Mucosa of stomach (tissue), 1 donor: ENCODE data around the gene IKZF4.
"Not testable (repeated sequence)": the region's sequence is repeated elsewhere in the genome, so short reads cannot be mapped to it uniquely, and the experiment has no call there.

Source experiments
- H3K27me3 ChIP-seq: one replicate; pipeline ENCODE4 v1.7.0; 2013; ENCODE audit warnings: mild to moderate bottlenecking, low read length; ENCODE audit not compliant: control insufficient read depth, insufficient read depth
- H3K36me3 ChIP-seq: one replicate; pipeline ENCODE4 v1.7.0; 2013; ENCODE audit warnings: low read length; ENCODE audit not compliant: control insufficient read depth, insufficient read depth
- H3K4me1 ChIP-seq: one replicate; pipeline ENCODE4 v1.7.0; 2013; ENCODE audit warnings: mild to moderate bottlenecking, low read length; ENCODE audit not compliant: control insufficient read depth, insufficient read depth
- H3K4me3 ChIP-seq: one replicate; pipeline ENCODE4 v1.7.0; 2013; ENCODE audit warnings: low read length
- H3K9ac ChIP-seq: one replicate; pipeline ENCODE4 v1.7.0; 2013; ENCODE audit warnings: mild to moderate bottlenecking, low read length, moderate library complexity
- H3K9me3 ChIP-seq: one replicate; pipeline ENCODE4 v1.7.0; 2013; ENCODE audit warnings: mild to moderate bottlenecking, low read length, moderate library complexity; ENCODE audit not compliant: control insufficient read depth
- donor health status: Pancreatic carcinoma.

Gene IKZF4

DNA sequence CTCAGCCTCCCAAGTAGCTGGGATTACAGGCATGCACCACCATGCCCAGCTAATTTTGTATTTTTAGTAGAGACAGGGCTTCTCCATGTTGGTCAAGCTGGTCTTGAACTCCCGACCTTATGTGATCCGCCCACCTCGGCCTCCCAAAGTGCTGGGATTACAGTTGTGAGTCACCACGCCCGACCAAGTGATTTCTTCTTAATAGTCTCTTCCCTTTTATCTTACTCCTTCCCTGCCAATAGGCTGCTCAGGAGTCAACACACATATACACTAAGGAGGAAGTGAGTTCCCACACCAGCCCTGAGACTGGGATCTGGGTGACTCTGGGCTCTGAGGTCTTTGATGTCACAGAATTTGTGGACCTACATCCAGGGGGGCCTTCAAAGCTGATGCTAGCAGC, 17.5 kb upstream of the IKZF4 start:
- H3K4me3 ChIP-seq, H3K9ac ChIP-seq, H3K9me3 ChIP-seq, H3K36me3 ChIP-seq, H3K27me3 ChIP-seq: not testable (repeated sequence)
- H3K4me1 ChIP-seq: peaks cover 17% of the 10 kb centered on the region

DNA sequence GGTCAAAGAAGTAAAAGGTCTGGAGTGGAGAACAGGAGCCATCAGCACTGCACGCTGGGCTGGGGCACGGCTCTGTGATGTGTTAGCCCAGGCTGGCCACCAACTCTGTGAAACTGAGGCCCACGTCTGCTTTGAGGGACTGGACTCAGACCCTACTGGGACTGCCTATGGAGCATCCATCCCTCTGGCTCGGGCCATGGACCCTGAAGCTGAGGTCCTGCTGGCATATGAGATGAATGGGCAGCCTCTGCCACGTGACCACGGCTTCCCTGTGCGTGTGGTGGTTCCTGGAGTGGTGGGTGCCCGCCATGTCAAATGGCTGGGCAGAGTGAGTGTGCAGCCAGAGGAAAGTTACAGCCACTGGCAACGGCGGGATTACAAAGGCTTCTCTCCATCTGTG, 16.6 kb upstream of the IKZF4 start:
- Histone ChIP-seq H3K4me3 (no peak overlapping the region), H3K9ac (no peak overlapping the region), H3K36me3 (no peaks in the 10 kb centered on the region), H3K27me3 (no peaks in the 10 kb centered on the region), H3K9me3 (no peaks in the 10 kb centered on the region), H3K4me1 (peaks cover 16% of the 10 kb centered on the region)

DNA sequence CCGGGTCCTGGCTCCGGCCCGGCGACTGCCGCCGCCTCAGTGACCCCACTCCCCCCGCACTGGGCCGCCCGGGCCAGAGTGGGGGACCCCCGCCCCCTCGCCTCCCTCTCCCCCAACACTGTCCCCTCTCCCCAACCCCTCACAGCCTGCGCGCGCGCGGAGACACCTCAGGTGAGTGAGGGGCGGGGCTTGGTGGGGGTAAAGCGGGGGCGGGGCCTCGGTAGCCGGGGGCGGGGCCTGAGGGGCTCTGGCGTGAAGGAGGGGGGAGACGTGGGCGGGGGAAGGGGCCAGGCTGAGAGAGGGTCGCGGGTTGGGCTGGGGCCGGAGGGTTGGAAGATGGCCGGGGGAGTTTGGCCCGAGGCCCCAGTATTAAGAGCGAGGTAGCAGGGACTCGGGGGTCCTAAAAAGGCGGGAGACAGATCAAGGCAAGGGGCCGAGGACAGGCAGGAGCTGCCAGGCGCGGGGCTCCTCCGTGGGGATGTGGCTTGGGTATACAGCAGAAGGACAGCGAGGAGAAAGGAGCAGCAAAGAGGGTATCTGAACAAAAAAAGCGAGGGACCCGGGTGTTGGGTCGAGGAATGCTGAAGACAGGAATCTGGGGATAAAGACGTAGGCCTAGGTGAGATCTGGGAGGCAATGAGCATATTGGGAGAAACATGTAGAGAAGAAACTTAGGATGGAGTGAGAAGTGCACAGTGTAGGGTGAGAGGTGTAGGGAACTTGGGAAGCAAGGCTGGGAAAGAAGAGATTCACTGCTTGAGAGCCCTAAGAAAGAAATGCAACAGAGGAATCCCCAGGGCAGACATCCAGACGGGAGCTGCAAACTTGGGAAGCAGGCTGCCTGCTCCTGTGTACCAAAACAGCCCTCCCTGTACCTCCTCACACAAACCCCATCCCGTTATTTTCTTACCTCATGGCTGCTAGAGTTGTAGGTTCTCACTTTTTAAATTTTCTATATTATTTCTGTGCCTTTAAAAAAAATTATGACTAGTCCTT, 13.0 kb upstream of the IKZF4 start:
- Histone ChIP-seq H3K27me3 (no peaks in the 10 kb centered on the region), H3K4me1 (peaks cover 5% of the 10 kb centered on the region), H3K9me3 (no peaks in the 10 kb centered on the region), H3K9ac (peak overlapping the region; percentile 82), H3K36me3 (no peaks in the 10 kb centered on the region), H3K4me3 (peak overlapping the region; percentile 51)

DNA sequence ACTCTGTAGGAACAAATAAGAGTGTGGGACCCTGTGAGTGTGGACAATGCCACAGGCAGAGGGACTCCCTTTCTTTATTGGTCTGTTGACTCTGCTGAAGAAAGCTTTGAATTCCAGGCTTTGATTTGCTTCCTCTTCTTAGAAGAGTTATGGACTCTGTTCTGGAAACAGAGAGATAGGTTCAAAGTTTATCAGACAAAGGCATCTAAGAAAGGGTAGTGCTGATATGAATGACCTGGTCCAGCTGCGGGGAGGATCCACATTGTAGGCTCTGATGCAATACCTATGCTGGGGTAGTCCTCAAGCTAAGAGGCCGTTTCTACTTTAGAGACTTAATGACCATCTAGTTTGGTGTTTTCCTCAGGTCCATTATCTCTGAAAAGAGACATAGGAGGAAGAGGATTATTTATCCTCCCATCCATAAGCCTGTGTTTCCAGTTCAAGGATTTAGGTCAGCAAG, 10.7 kb upstream of the IKZF4 start:
- Histone ChIP-seq H3K9me3 (no peaks in the 10 kb centered on the region), H3K27me3 (no peaks in the 10 kb centered on the region), H3K9ac (no peak overlapping the region)

DNA sequence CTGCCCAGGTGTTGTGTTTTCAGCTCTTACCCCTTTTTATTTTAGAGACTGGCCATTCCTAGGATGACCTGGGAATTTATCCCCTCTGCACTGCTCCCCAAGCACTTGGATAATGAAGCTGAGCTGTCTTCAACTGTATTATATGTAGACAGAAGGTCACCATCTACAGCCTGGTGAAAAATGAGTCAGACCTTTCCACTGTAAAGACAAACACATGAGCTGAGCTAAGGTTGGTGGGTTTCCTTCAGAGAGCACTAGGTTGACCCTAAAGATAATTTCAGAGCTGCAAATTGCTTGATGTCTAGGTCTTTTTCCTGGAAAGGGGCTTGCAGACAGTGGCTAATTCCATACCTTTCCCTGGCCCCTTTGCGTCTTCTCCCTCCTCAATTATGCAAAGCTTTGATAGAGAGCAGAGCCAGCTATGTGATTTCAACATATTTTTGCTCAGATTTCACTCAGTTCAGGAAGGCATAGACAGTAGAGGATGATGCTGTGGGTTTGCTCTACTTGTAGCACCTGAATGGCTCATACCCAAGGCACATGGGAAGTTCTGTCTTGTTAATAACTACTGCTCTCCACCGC, 9.2 kb upstream of the IKZF4 start:
- no peaks in the 10 kb centered on the region for H3K9me3 ChIP-seq
- no peaks in the 10 kb centered on the region for H3K27me3 ChIP-seq
- no peaks in the 10 kb centered on the region for H3K36me3 ChIP-seq
- H3K4me1 ChIP-seq: peaks cover 10% of the 10 kb centered on the region
- H3K9ac ChIP-seq: no peak overlapping the region
- H3K4me3 ChIP-seq: no peak overlapping the region

More for the DNA sequence above, 10.7 kb upstream of the IKZF4 start:
- Histone ChIP-seq H3K4me1 (peaks cover 10% of the 10 kb centered on the region), H3K36me3 (no peaks in the 10 kb centered on the region), H3K4me3 (no peak overlapping the region)

DNA sequence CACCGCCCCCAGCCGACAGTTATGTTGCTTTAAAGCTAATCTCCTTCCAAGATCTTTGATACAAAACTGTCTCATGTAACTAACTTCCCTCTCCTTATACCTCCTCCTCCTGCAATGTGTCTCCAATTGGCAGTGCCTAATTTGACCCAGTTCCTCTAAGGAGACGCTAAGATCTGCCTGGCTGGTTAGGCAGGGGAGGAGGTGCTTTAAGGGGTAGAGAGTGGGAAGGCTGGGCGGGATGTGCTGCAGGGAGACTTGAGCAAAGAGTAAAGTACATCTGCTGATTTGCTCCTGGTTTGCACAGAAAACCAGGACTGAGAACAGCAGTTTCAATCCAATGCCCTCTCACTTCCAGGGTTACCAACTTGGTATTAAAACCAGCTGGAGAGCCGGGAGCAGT, 7.4 kb upstream of the IKZF4 start:
- Histone ChIP-seq H3K9ac (no peak overlapping the region), H3K9me3 (no peaks in the 10 kb centered on the region), H3K4me1 (peaks cover 5% of the 10 kb centered on the region)

DNA sequence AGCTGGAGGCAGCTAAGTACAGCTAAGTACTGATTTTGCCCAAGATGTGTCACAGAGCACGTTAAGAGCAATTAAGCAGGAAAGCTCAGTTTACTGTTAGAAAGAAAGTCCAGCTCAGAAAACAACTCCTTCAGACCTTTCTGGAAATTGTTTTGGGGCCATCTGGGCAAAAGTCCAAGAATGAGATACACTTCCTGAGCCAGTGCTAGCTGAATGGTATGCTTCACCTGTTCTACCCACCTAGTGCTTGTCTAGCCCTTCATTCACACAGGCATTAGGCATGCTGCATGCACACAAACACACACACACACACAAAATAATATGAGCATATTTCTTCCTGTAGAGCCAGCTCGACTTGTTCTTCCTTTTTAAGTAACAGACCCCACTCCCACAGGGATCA, 6.6 kb upstream of the IKZF4 start:
- H3K4me1 ChIP-seq: peaks cover 5% of the 10 kb centered on the region
- H3K27me3 ChIP-seq: no peaks in the 10 kb centered on the region
- H3K9me3 ChIP-seq: no peaks in the 10 kb centered on the region
- no peaks in the 10 kb centered on the region for H3K36me3 ChIP-seq
- no peak overlapping the region for H3K9ac ChIP-seq
- no peak overlapping the region for H3K4me3 ChIP-seq

More for the DNA sequence above, 7.4 kb upstream of the IKZF4 start:
- no peaks in the 10 kb centered on the region for H3K27me3 ChIP-seq
- H3K4me3 ChIP-seq: no peak overlapping the region
- H3K36me3 ChIP-seq: no peaks in the 10 kb centered on the region

DNA sequence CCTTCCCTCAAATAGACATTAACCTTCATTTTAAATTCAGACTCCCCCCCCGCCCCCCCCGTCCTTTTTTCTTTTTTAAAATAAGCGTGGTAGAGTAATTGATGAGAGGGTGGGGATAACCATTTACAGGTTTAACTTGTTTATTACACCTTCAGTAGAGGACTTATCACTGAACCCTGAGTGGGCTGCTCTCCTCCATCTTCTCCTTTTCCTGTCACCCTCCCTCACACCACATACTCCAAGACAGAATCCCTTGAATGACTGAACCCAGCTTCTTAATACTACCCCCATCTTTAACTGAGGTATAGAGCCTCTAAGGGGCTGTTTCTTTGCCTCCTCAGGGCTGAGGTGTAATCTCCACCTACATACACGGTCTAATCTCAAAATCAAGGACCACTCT, 3.7 kb upstream of the IKZF4 start:
- Histone ChIP-seq H3K4me3 (no peak overlapping the region), H3K36me3 (no peaks in the 10 kb centered on the region), H3K9me3 (no peaks in the 10 kb centered on the region), H3K4me1 (peaks cover 10% of the 10 kb centered on the region), H3K9ac (no peak overlapping the region), H3K27me3 (no peaks in the 10 kb centered on the region)

DNA sequence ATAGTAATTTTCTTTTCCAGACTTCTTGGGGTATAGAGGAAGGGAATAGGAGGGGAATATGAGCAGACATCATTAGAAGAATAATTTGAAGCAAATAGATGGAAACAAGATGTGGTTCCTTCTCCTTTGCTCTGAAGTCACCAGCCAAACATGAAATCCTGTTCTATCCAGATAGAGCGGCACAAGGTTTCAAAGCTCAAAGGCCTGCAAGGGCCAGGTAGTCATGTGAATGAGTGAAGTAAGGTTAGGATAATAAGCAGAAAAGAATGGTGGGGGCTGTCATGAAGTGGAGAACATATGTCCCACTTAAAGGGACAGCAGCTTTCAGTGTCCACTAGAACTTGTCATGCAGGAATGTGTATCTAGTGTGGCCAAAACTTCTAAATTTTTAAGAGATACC, 2.5 kb upstream of the IKZF4 start:
- Histone ChIP-seq H3K9me3 (no peaks in the 10 kb centered on the region), H3K4me3 (no peak overlapping the region), H3K4me1 (peaks cover 10% of the 10 kb centered on the region), H3K27me3 (no peaks in the 10 kb centered on the region), H3K9ac (no peak overlapping the region), H3K36me3 (no peaks in the 10 kb centered on the region)

DNA sequence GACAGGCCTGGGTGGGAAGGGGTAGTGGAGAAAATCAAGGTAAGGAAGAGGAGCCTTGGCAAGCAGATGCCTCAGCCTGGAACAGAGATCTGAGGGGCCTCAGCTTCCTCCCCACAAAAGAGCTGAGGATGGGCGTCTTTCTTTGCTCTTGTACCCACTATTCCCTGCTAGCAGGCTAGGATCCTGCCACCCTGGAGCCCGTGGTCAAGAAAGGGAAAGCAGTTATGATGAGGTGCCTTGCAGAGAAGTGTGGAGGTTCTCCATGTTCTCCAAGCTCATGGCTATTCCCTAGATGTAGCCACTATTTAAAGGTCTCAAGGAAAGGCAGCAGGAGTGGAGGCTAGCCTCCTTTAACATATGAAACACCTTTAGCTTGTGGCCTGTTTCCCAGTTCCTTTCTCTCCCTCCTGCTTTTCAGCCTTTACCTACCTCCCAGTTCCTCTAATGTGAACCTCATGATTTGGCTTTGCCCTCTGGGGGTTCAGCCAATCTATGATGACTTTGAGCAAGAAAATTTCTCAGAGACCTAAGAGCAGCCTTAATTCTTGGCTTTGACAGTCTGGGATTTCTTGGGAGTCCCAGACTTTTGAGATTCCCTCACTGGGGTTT, 1.1 kb downstream of the IKZF4 start:
- Histone ChIP-seq H3K4me1 (peaks cover 5% of the 10 kb centered on the region), H3K9ac (peak overlapping the region; percentile 25), H3K4me3 (no peak overlapping the region), H3K36me3 (no peaks in the 10 kb centered on the region), H3K9me3 (no peaks in the 10 kb centered on the region), H3K27me3 (no peaks in the 10 kb centered on the region)

DNA sequence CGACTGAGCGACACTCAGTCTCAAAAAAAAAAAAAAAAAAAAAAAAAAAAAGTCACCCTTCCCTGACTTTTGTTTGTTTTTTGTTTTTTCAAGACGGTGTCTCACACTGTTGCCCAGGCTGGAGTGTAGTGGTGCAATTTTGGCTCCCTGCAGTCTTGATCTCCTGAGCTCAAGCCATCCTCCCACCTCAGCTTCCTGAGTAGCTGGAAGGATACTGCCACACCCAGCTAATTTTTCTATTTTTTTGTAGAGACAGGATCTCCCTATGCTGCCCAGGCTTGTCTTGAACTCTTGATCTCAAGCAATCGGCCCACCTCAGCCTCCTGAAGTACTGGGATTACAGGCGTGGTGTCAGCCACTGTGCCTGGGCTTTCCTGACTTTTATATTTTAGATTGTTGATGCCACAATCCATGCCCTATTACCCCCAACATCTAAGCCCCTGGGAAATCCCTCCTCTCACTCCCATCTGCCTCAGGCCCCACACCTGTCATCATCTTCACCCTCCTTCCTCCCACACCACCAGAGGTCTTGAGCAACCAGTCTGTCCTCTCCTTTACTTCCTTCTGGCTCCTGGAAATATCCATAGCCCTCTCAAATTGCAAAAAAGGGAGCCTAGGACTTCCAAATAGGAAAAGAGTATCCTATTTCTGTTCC, 7.8 kb downstream of the IKZF4 start:
- no peaks in the 10 kb centered on the region for H3K9me3 ChIP-seq
- H3K27me3 ChIP-seq: no peaks in the 10 kb centered on the region
- no peaks in the 10 kb centered on the region for H3K36me3 ChIP-seq
- H3K4me3 ChIP-seq: no peak overlapping the region
- no peak overlapping the region for H3K9ac ChIP-seq
- no peaks in the 10 kb centered on the region for H3K4me1 ChIP-seq

DNA sequence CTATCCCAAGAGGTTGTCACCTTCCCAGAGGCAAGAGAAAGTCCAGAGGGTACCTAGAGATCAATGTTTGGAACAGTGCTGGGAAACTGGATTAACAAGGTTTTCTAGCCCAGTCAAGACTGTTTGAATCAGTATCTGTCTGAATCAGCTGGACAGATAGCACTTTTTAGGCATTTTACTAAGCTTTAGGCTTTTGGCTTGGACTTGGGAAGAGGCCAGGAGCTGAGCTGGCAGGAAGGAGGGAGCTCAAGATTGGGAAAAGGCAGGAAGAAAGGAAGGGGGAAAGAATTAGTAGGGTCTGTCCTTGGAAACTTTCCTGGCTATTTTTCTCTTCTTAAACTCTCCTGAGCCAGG, 8.3 kb downstream of the IKZF4 start:
- H3K27me3 ChIP-seq: no peaks in the 10 kb centered on the region
- no peak overlapping the region for H3K4me3 ChIP-seq
- no peaks in the 10 kb centered on the region for H3K36me3 ChIP-seq
- no peaks in the 10 kb centered on the region for H3K4me1 ChIP-seq
- H3K9me3 ChIP-seq: no peaks in the 10 kb centered on the region
- H3K9ac ChIP-seq: no peak overlapping the region
